ENCODE results near the gene NEK3.
"Not testable (repeated sequence)": the region's sequence is repeated elsewhere in the genome, so short reads cannot be mapped to it uniquely, and the experiment has no call there.

The NEK3 gene

DNA sequence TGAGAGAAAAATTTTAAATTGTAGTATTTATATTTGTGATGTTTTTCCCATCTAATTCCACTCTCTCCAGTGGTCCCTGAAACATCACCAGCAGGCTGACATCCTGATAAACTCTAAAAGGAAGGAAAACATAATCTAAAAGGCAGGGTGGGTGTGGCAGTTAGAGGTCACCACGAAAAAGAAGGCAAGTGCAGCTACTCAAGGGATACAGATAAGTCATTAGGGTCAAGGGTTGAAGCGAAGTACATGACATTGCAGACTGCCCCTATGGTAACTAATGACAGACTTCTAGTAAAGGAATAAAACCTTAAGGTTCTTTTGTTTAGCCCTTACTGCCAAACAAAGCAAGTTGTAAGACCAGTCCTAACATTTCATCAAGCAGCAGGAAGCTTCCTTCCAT is 6.0 kb upstream of the NEK3 start:
- DNase-seq, result no peak

DNA sequence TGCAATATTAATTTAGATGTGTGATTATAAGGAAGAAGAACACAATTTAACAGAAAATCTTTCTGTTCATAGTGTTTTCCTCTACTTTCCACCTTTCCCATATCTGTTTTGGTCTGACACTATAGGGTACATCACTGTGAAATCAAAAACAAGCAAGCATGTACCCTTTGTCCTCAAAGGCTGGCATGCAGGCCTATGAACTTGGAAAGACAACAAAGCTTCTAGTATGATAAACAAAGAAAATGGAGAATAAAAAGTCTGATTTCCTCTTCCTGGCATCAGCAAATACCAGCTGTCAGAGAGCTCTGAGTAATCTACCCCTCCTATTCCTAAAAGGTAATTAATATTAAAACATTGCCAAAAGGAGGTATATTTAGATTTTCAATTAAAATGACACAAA is 5.6 kb upstream of the NEK3 start:
- DNase-seq, result no peak

DNA sequence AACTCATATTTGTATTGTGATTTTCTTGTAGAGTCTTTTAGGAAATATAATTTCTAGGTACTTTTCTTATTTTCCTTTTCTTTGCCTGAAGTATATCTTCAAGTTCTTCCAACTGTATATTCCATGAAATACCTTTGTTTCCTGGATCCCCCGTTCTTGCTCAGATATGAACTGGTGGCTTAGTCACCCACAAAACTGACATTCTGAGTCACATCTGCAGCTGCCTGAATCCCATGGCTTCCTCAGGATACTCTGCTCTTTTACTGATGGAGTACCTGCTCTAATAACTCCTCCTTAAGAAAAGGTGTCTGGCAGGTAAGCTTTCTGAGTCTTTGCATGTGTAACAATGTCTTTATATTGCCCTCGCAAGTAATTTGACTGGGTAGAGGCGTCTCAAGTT is 4.5 kb upstream of the NEK3 start:
- DNase-seq, result not testable (repeated sequence)

DNA sequence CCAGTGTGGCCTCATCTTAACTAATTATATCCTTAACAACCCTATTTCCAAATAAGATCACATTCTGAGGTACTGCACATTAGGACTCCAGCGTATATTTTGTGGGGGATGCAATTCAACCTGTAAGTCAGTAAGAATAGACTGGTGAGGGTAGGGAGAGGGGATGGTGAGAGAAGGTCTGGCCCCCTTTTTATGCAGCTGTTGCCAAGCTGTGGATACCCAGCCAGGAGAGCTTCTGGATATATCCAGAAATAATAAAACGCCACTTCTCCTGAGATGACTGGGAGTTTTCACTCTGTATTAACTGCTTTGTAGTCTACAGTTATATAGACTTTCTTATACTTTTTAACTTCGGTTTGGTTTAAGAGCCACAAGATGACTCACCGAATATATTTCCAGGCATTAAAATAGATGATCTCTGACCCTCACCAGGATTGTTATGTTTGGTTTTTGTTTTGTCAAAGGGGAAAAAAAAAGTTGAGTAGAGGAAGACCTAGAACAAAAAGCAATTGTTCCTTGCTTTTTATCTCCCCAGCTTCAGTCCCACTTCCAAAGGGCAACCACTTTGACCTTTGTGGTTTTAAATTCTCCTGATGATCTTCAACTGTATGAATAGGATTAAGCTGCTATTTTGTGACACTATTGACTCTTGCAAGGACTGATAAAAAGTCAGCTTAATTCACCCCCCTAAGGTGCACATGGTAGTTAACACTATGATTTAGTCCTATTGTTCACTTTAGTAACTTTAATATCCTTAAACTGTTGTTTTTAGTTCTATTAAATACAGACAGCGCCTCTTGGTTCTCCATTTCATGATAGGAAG is 3.1 kb upstream of the NEK3 start:
- DNase-seq, result no peak

DNA sequence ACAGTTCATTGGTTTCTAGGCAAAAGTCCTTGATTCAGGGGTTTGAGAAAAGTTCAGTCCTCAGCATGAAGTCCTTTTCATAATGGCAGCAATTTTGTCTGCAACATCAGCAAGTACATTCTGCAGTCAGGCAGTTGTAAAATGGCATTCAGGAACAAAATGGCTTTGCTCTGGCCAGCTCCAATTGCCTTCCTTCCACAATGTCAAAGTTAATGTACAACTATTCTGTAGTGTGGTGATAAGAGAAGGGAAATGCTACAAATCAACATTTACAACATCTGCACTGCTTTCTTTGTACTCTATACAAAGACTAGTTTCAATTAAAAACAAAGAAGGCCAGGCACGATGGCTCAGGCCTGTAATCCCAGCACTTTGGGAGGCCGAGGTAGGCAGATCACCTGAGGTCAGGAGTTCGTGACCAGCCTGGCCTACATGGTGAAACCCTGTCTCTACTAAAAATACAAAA is 1.8 kb upstream of the NEK3 start:
- no peak for DNase-seq

DNA sequence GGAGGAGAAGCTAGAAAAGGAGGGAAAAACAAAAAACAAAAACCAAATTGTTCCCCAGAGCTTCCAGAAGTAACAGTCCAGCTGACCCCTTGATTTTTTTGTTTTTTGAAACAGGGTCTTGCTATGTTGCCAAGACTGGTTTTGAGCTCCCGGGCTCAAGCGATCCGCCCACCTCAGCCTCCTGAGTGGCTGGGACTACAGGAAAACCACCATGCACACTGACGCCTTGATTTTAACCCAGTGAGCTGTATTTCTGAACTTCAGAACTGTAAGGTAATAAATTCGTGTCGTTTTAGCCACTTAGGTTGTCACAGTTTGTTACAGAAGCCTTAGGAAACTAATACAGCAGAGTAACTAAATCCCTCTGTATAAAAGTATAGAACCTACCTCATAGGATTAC is 1.1 kb upstream of the NEK3 start:
- DNase-seq, result no peak

DNA sequence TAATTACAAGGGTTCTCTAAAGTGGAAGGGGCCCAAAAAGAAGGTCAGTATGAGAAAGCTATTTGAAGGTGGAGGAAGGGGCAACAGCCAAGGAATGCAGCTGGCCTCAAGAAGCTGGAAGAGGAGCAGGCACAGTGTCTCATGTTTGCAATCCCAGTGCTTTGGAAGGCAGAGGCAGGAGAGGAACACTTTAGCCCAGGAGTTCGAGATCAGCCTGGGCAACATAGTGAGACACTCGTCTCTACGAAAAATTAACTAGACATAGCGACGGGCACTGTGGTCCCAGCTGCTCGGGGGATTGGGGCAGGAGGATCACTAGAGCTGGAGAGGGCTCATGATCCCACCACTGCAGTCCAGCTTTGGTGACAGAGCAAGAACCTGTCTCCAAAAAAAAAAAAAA is 656 bp upstream of the NEK3 start:
- DNase-seq, result no peak

DNA sequence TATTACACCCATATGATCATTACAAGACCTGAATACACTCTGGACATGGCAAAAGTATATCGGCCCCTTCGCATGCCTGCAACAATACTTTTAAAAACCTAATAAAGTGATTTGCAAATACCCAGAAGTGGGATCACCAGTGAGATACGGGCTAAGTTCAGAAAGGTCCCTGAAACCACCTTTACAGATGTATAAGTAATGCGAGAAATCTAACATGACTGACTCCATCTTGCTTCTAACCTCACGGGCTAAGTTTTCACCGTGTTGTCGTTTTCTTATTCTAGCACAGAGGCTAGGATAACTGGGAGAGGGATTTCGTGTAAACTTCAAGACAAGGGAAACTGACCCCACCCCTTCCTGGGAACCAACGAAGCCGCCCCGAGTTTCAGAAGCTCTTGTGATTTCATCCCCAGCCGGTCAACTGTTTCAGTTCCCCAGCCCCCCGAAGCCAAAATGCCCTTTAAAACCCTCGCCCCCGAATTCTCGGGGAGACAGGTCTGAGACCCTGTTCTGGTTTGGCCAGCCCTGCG is 703 bp downstream of the NEK3 start:
- no peak for DNase-seq

DNA sequence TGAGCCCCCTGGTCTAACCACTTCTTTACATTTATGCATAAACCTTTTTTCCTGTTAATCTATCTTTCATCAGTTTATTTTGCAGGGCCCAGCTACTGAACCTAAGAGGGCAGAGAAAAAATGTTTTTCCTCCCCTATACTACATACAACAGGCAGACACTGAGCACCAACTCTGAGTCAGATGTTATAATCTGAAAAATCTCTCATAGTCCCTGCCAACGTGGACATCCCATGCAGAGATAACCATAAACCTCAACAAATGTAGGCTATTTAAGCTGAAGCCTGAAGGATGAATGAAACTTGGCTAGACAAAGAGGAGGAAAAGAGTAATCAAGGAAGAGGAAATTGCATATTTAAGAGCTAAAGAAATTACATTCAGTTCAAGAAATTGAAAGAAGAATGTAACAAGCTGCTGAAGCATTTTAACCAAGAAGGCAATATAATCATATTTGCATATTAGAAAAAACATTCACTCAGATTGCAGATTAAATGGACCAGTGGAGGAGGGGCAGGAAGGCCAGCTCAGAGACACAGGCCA is 2.6 kb downstream of the NEK3 start:
- DNase-seq, result no peak

DNA sequence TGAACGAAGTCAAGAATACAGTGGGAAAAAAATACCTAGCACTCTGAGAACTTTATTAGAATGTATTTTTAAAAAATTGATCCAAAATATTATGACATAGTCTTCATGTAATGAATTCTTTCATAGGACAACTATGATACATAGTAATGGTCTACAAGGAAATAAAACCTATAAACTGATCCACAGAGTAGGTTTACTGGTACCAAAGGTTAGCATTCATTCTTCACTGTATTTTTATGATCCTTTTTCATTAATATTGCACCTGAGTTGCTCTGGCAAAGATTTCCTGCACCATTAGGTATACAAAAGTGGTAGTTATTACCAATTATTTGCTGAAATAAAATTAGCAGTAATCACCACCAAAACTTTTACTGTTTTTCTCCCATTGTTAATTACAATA is 4.2 kb downstream of the NEK3 start:
- DNase-seq, result no peak

DNA sequence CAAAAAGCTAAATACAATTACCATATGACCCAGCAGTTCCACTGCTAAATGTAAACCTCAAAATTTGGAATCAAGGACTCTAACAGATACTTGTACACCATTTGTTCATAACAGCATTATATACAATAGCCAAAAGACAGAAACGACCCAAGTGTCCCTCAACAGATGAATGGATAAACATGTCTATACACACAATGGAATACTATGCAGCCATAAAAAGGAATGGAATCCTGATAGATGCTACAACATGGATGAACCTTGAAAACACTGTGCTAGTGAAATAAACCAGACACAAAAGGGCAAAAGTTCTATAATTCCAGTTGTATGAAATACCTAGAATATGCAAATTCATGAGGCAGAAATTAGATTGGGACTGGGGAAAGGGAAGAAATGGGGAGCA is 12.2 kb downstream of the NEK3 start:
- no peak for DNase-seq

DNA sequence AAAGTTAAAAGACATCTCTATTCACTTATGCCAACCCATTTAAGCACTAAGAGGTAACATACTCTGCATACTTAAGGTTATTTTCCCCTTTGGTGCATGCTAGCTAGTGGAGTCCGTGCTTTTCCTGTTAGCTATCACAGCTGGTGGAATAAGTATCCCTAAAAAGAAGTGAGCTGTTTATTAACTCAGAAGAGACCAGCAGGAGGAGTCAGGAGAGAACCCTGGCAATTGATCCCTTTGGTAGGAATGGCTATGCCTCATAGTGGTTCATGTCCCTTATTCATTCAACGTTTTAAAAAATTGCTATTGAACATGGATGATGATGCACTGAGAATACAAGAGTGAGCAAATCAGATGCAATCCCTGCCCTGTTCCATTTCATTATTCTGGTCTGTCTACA is 18.1 kb downstream of the NEK3 start:
- no peak for DNase-seq

DNA sequence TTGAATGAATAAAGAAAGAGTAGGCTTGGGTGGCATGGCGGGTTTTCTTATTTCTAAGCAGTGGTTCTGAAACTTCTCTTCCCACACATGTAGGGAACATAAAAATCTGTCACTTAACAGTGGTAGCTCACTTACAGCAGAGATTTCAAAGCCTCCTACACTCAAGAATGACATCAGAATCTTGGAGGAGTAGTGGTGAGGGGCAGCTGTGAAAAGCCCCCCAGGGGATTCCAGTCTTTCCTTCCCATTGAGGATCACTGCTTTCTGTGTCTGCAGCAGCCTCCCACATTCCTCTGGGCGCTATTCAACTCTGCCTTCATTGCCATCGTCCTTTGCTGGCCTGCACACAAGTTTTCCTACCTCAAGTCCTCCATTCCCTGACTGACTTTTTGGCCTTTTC is 21.9 kb downstream of the NEK3 start:
- DNase-seq, result no peak

DNA sequence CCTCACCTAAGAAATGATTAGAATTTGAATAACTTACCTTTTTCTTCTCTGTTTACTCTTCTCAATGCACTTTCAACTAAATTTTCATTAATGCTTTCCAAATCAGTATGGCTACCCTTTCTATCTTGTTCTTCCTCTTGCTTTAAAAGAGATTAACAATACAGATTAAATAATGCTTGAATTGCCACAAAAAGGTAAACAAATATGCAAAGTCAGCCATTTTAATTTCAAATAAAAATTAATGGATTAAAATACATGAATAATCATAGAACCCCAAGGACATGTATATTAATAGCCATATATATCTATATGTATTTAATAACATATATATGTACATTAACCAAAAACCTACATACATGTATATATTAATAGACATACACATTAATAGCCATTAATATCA is 22.6 kb downstream of the NEK3 start:
- DNase-seq, result no peak

DNA sequence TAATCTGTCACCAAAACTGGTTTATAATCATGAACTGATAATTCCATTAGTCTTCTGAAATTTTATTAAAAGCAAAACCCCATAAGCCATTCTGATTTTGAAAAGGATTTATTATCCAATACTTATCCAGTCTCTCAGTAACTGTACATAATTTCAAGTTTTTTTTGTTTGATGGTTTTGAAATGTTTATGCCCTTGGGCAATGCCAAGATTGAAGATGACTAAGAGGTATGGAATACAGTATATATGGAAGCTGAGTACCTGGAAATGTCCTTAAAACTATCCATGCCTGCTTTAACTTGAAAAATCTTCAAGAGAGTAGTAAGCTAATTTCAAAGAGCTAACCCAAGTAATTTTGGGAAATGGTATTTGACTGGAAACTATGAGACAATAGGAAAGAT is 28.8 kb downstream of the NEK3 start:
- DNase-seq, result no peak

DNA sequence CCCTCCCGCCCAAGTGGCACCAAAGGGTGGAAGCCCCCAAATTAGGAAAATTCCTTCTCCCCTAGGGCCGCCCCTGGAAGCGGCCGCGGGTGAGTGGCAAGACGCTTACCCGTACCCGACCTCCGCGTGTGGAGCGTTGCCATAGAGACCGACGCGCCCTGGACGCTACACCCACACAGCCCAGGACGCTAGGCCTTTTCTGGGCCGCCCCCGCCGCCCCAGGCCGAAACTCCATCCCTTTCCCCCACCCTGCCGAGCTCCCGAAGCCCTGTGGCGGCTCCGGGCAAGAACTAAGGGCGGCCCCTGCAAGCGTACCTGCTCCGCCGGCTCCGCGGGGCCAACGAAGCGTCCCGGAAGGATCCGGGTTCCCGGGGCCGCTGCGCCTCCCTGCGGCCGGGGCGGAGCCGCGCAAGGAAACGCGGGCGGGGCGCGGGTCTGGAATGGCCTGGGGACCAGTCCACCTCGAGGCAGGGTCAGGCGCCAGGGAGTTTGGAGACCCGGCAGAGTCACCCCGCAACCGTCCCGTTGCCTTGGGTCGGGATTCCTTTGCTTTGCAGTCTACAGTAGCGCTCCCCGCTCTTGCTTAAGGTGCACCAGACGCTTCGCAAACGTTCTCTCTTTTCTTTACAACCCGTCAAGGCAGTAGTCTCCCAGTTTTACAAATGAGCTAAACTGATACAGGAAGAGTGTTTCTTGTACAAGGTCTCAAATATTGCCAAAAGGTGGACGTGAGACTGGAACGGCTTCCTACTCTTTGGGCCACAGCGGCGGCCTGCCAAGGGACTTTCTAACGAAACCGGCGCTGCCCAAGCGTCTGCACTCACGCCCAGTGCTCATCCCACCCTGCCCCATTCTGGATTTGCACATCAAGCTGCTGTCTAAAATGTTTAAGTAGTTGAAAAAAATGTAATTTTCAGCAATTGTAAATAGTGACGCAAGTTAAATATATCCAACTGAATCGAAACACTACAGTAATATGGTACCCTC is 30.4 kb downstream of the NEK3 start, which contains the start of gene NEK5:
TSS of gene NEK5 (minus strand) at position 360 of the 987 bp plus-strand sequence. CDS start 1,591 bp downstream, outside the sequence.
- peak; percentile 51 for DNase-seq

DNA sequence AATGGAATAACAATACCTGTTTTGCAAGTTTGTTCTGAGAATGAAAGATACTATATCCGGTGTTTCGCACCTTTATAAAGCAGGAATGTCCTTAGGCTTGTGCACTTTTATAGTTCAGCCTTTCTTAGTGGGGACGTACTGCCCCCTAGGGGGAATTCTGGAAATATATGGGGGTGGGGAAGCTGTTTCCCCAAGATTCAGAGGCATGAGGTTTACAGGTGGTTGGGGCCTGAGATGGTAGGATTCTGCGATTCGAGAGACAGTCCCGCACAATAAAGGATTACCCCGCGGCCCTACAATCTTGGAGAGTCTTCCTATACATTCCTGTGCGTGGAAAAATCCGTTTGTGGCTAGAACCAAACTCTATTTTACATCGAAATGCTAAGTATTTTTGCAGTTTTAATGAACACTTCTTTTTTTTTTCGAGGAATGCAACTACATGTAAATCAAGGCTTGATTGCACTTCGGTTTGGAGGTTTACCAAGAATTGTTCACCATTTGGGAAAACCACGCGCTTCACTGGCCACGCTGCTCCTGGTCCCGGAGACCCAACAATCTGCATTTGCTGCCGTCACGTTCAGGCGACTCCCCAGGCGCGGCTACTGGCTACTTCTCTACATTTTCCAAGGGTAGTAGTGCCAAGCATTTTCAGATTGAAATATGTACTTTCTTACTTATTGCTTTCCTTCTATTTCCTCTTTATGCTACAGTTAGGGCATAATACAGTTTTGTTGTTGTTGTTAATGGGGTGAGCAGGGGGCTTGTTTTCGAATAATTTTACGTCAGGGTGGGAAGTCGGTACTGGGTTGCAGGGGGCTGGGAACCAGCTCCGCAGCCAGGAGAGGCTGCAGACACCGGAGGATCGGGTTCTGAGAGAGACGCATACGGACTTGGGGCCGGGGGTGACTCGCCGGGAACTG is 31.4 kb downstream of the NEK3 start:
- DNase-seq, result peak; percentile 47

DNA sequence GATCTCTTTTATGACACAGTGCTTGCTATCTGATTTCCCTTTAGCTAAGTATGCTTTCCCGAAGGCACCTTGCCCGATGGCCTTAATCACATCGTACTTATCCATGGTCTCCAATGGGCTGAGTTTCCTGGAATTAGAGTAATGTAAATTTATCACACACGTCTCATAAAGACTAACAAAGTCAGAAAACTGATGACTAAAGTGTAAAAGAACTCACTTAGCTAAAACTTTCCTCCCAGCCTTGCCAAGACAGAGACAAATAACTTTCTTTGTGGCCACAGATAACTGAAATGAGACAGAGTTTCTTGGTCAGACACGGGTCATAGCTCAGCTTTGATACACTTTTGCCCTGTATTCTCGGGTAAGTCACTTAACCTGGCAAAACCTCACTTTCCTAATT is 32.0 kb downstream of the NEK3 start:
- DNase-seq, result no peak

DNA sequence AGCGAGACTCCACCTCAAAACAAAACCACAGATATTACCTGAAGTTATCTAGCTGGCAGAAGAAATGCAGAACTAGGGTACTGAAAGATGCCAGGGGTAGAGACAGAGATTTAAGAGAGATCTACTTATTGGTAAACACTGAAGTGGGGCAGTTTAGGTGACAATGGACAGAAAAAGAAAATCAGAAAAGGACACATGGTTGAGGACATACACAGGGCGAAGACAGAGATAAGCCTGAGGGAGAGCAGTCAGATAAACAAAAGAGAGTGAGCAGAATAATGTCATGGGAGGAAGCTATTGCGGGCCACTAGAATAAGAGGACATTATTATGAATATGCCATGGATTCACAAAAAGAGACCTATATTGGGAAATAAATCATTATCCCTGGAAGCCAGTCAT is 33.9 kb downstream of the NEK3 start:
- DNase-seq, result no peak

DNA sequence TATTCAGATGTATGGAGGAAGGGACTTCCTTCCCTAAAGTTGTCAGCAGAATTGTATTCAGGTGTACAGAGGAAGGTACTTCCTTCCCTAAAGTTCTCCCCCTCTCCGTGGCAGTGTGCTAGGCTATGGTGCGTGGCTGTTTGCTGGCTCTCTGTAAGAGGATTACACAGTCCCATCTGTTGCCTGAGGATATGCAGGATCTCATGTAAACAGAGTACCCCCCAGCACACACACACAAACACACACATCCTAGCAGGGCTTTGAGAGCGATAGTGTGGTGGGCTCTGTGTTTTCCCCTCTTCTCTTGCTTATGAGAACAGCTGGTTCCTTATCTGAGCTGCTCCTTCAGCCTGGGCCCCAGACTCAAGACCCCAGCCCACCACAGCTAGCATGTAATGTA is 40.8 kb downstream of the NEK3 start:
- DNase-seq, result no peak

DNA sequence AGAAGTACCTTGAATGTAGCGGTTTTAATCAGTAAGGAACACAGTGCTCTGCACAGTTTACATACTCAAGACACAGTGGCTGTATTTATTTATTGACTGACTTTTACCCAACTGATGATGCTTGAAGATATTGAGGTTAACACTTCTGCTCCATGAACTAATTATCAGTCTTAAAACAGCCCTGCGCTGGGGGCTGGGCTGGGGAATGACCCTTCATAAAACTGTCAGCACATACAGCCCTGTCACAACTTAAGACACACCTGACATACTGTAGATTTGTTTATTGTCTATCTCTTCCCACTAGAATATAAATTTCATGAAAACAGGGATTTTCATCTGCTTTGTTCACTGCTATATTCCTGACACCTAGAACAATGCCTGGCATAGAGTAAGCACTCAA is 41.3 kb downstream of the NEK3 start:
- no peak for DNase-seq

DNA sequence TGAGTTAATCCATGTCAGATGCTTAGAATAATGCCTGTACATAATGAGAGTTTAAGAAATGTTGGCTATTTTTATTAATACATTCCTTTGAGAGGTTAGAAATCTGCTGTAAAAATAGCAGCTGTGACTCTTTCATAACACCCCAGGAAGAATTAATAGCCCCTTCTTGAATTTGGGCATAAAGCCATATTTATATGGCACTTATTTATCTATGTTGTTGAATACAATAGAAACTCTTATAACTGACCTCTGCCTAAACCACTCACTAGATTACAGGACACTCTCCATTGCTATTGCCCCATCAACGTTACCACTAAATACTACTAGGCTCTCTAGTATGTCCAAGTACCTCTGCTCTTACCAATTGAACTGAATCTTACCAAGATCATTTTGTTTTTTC is 46.8 kb downstream of the NEK3 start:
- no peak for DNase-seq
